ENCODE data around the gene MCF2L2. TPM values are rescaled to one million over a fixed set of nuclear protein-coding genes. Genes with fewer than 3 reads are reported as not detected.

Gene MCF2L2
- total and polyA plus RNA-seq, 10 donors, result 0.46 to 37.7 (median 17.6) TPM

GRCh38 chr3:183315739-183316138 lies 112.7 kb downstream of the MCF2L2 start:
- DNase-seq, result no peak
- Histone ChIP-seq H3K9me3 (no peaks in the 10 kb centered on the region), H3K36me3 (peaks cover 0 to 24% (median 0%) of the 10 kb centered on the region in 6 donors), H3K4me3 (no peak overlapping the region), H3K4me1 (peaks cover 0 to 7% (median 0%) of the 10 kb centered on the region in 6 donors), H3K27me3 (replicated peaks in 1 of 7) (no peaks in the 10 kb centered on the region), H3K27ac (no peak overlapping the region)
- intact Hi-C loops (cut with DNase I; ENCODE audit: low total_unique reads), result no loop called here
- WGBS, 5 donors, result 89 to 96% (median 95%) methylated on average over 8 of the region's 8 CpGs
- TF ChIP-seq POLR2AphosphoS5 (IDR thresholded peaks at IDR 0.05), result no peak

GRCh38 chr3:183313764-183314163 lies 114.7 kb downstream of the MCF2L2 start:
- no peaks in the 10 kb centered on the region for H3K27me3 ChIP-seq (replicated peaks in 1 of 7)
- no peak for TF ChIP-seq POLR2AphosphoS5 (IDR thresholded peaks at IDR 0.05)
- no peak for TF ChIP-seq POLR2A (IDR thresholded peaks at IDR 0.05)
- TF ChIP-seq CTCF (IDR thresholded peaks at IDR 0.05 in 8 of 11, conservative IDR thresholded peaks at IDR 0.05 in 3 of 11), result no peak
- intact Hi-C loops (cut with DNase I; ENCODE audit: low total_unique reads), result no loop called here
- WGBS, 5 donors, result 81 to 86% (median 85%) methylated on average over 7 of the region's 7 CpGs
- DNase-seq, result no peak
- H3K27ac ChIP-seq, result no peak overlapping the region
- H3K4me1 ChIP-seq, result peaks cover 0 to under 1% (median 0%) of the 10 kb centered on the region in 6 donors
- H3K9me3 ChIP-seq, result no peaks in the 10 kb centered on the region
- H3K4me3 ChIP-seq, result no peak overlapping the region
- peaks cover 0 to 40% (median 0%) of the 10 kb centered on the region in 6 donors for H3K36me3 ChIP-seq

- Histone ChIP-seq H3K9me3 (no peaks in the 10 kb centered on the region), H3K4me3 (no peak overlapping the region), H3K36me3 (peaks cover 0 to 44% (median 0%) of the 10 kb centered on the region in 6 donors), H3K27ac (no peak overlapping the region), H3K27me3 (replicated peaks in 1 of 7) (no peaks in the 10 kb centered on the region), H3K4me1 (peaks cover 0 to 4% (median 0%) of the 10 kb centered on the region in 6 donors)
- TF ChIP-seq CTCF (IDR thresholded peaks at IDR 0.05 in 8 of 11, conservative IDR thresholded peaks at IDR 0.05 in 3 of 11) (no peak), POLR2AphosphoS5 (IDR thresholded peaks at IDR 0.05) (no peak), POLR2A (IDR thresholded peaks at IDR 0.05) (no peak)
- WGBS, 5 donors, result 58 to 83% (median 74%) methylated on average over 4 of the region's 4 CpGs
- DNase-seq, result no peak
- intact Hi-C loops (cut with DNase I; ENCODE audit: low total_unique reads), result no loop called here
Observed at GRCh38 chr3:183313351-183313750, 115.1 kb downstream of the MCF2L2 start.

GRCh38 chr3:183312433-183312832 lies 116.0 kb downstream of the MCF2L2 start:
- H3K9me3 ChIP-seq, result no peaks in the 10 kb centered on the region
- no peak for TF ChIP-seq CTCF (IDR thresholded peaks at IDR 0.05 in 8 of 11, conservative IDR thresholded peaks at IDR 0.05 in 3 of 11)
- no peak for TF ChIP-seq POLR2AphosphoS5 (IDR thresholded peaks at IDR 0.05)
- TF ChIP-seq POLR2A (IDR thresholded peaks at IDR 0.05), result no peak
- H3K36me3 ChIP-seq, result peaks cover 0 to 37% (median 0%) of the 10 kb centered on the region in 6 donors
- WGBS, 5 donors, result 73 to 97% (median 89%) methylated on average over 2 of the region's 2 CpGs
- H3K4me3 ChIP-seq, result no peak overlapping the region
- DNase-seq, result no peak
- no peaks in the 10 kb centered on the region for H3K27me3 ChIP-seq (replicated peaks in 1 of 7)
- intact Hi-C loops (cut with DNase I; ENCODE audit: low total_unique reads), result no loop called here
- peaks cover 0 to 11% (median 0%) of the 10 kb centered on the region in 6 donors for H3K4me1 ChIP-seq
- no peak overlapping the region for H3K27ac ChIP-seq

GRCh38 chr3:183310936-183311335 lies 117.5 kb downstream of the MCF2L2 start:
- no peak overlapping the region for H3K27ac ChIP-seq
- TF ChIP-seq CTCF (IDR thresholded peaks at IDR 0.05 in 8 of 11, conservative IDR thresholded peaks at IDR 0.05 in 3 of 11) (no peak), POLR2A (IDR thresholded peaks at IDR 0.05) (no peak), POLR2AphosphoS5 (IDR thresholded peaks at IDR 0.05) (no peak)
- H3K27me3 ChIP-seq (replicated peaks in 1 of 7), result no peaks in the 10 kb centered on the region
- WGBS, 5 donors, result 88 to 95% (median 91%) methylated on average over 3 of the region's 3 CpGs
- intact Hi-C loops (cut with DNase I; ENCODE audit: low total_unique reads), result no loop called here
- H3K4me3 ChIP-seq, result no peak overlapping the region
- peaks cover 0 to 26% (median 6%) of the 10 kb centered on the region in 6 donors for H3K4me1 ChIP-seq
- DNase-seq, result no peak
- peaks cover 0 to 31% (median 0%) of the 10 kb centered on the region in 6 donors for H3K36me3 ChIP-seq
- no peaks in the 10 kb centered on the region for H3K9me3 ChIP-seq

Measured in spleen (tissue), 11 donors.